Frontal cortex (tissue), 4 donors: ENCODE measurements around the gene TMEM255A. TPM values are rescaled to one million over a fixed set of nuclear protein-coding genes. Genes with fewer than 3 reads are reported as not detected.
"Not testable (repeated sequence)": the region's sequence is repeated elsewhere in the genome, so short reads cannot be mapped to it uniquely, and the experiment has no call there.

ENCODE experiments used
- DNase-seq, 2 donors: peaks; one replicate each; pipeline ENCODE4 v3.0.0; 2012; ENCODE audit warnings: low spot score in 2 of 2
- FAIRE-seq: peaks from 2 replicates; lab custom pipeline; 2012; peaks lifted over from hg19 to GRCh38; lab: Jason Lieb, UNC
- total RNA-seq: library from RNA; depleted of rRNA; stranded (reverse); fragments of >200 nt; gene quantifications from one replicate; pipeline ENCODE4 v1.2.3, GENCODE V29; 2014
- donor health status: control.
- donor health status: control.
- donor health status: control.

TMEM255A gene
- 1.6 TPM for total RNA-seq

- DNase-seq: no peak
- FAIRE-seq: no peak
Observed at GRCh38 chrX:120310861-120311726, at the start of gene TMEM255A. Gene TMEM255A (minus strand): TSS chrX:120311461. CDS start chrX:120311309, 152 bp downstream.

- FAIRE-seq (no peak), DNase-seq (peak in 1 of 2 donors; percentile 14)
Observed at GRCh38 chrX:120358737-120359456, 47.6 kb upstream of the TMEM255A start.

GRCh38 chrX:120357186-120357585 is 45.9 kb upstream of the TMEM255A start:
- FAIRE-seq (no peak), DNase-seq (no peak)

- no peak for DNase-seq
- FAIRE-seq: no peak
Observed at GRCh38 chrX:120356084-120356483, 44.8 kb upstream of the TMEM255A start.

- DNase-seq: no peak
- no peak for FAIRE-seq
Observed at GRCh38 chrX:120350450-120351138, 39.3 kb upstream of the TMEM255A start.

- not testable (repeated sequence) for DNase-seq, FAIRE-seq
Observed at GRCh38 chrX:120344566-120344965, 33.3 kb upstream of the TMEM255A start.

- FAIRE-seq: no peak
- DNase-seq: no peak
Observed at GRCh38 chrX:120336899-120337298, 25.6 kb upstream of the TMEM255A start.

GRCh38 chrX:120335289-120335688 is 24.0 kb upstream of the TMEM255A start:
- DNase-seq: no peak
- FAIRE-seq: no peak

- no peak for DNase-seq
- no peak for FAIRE-seq
Observed at GRCh38 chrX:120334603-120335002, 23.3 kb upstream of the TMEM255A start.

- DNase-seq: no peak
- FAIRE-seq: no peak
Observed at GRCh38 chrX:120334151-120334550, 22.9 kb upstream of the TMEM255A start.

GRCh38 chrX:120332394-120332793 is 21.1 kb upstream of the TMEM255A start:
- no peak for FAIRE-seq
- DNase-seq: no peak

GRCh38 chrX:120331116-120331515 is 19.9 kb upstream of the TMEM255A start:
- DNase-seq (no peak), FAIRE-seq (no peak)

GRCh38 chrX:120321520-120322281 is 10.4 kb upstream of the TMEM255A start:
- FAIRE-seq (no peak), DNase-seq (no peak)

- DNase-seq (no peak), FAIRE-seq (no peak)
Observed at GRCh38 chrX:120318411-120318810, 7.2 kb upstream of the TMEM255A start.

- DNase-seq: no peak
- no peak for FAIRE-seq
Observed at GRCh38 chrX:120316587-120317283, 5.5 kb upstream of the TMEM255A start.

GRCh38 chrX:120315776-120316175 is 4.5 kb upstream of the TMEM255A start:
- DNase-seq (no peak), FAIRE-seq (no peak)

GRCh38 chrX:120311727-120312063 is 434 bp upstream of the TMEM255A start:
- DNase-seq (no peak), FAIRE-seq (no peak)

GRCh38 chrX:120309873-120310705 is 1.2 kb downstream of the TMEM255A start:
- DNase-seq (no peak), FAIRE-seq (no peak)
